UCSD-AML1 (cell line): Measurements from ENCODE around the gene BAHCC1.

Experiments used
- DNase-seq: peaks from one replicate; lab custom pipeline; 2025; ENCODE audit not compliant: unreplicated experiment; lab: John Stamatoyannopoulos, UW

The BAHCC1 gene

DNA sequence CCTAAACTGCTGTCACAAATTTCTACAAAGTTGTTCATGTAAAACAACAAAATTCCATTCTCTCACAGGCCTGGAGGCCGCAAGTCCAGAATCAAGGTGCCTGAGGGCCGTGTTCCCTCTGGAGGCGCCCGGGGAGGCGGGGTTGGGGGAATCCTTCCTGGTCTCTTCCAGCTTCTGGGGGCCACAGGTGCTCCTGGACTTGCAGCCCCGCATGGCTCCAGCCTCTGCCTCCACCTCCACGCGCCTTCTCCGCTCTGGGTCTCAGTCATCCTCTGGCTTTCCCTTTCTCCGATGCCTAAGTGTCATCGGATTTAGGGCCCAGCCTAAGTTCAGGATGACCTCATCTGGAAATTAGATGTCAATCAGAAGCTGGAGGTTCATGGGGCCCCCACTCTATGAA, 28.6 kb upstream of the BAHCC1 start:
- DNase-seq: no peak

- DNase-seq: no peak
These were observed 28.1 kb upstream of the BAHCC1 start for GRCh38 chr17:81367171-81367570.

- no peak for DNase-seq
These were observed 26.9 kb upstream of the BAHCC1 start for GRCh38 chr17:81368161-81369022.

GRCh38 chr17:81370294-81370693, 25.0 kb upstream of the BAHCC1 start:
- DNase-seq: no peak

- peak; percentile 51 for DNase-seq
These were observed 23.1 kb upstream of the BAHCC1 start for GRCh38 chr17:81371910-81372760.

- DNase-seq: no peak
These were observed 21.6 kb upstream of the BAHCC1 start for GRCh38 chr17:81373536-81374160.

GRCh38 chr17:81374890-81375289, 20.4 kb upstream of the BAHCC1 start:
- no peak for DNase-seq

GRCh38 chr17:81376946-81377714, 18.1 kb upstream of the BAHCC1 start:
- no peak for DNase-seq

DNA sequence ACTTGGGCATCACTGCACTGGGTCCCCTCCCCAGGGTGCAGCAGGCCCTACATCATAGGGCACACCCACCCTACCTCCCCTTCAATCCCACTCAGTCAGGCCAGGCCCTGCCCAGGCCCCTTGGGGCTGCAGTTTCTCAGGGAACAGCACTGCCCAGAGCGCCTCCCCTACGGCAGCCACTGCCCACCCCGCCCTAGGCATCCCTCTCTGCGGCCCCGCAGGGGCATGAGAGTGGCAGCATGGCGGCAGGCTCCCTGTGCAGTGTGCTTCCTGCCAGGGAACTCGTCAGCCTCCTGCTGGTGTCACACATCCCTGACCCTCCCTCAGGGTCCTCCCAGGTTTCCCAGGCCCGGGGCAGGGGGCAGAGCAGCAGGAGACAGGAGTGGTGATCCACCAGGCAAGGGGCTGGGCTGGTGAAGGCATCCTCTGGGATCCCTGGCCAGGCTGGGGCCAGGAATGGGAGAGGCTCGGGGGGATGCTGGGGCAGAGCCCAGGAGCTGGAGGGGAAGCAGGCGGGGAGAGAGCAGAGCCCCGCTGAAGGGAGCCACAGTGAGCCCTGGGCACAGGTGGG, 16.2 kb upstream of the BAHCC1 start:
- DNase-seq: no peak

GRCh38 chr17:81379523-81379942, 15.7 kb upstream of the BAHCC1 start:
- DNase-seq: no peak

- no peak for DNase-seq
These were observed 15.1 kb upstream of the BAHCC1 start for GRCh38 chr17:81380131-81380530.

DNA sequence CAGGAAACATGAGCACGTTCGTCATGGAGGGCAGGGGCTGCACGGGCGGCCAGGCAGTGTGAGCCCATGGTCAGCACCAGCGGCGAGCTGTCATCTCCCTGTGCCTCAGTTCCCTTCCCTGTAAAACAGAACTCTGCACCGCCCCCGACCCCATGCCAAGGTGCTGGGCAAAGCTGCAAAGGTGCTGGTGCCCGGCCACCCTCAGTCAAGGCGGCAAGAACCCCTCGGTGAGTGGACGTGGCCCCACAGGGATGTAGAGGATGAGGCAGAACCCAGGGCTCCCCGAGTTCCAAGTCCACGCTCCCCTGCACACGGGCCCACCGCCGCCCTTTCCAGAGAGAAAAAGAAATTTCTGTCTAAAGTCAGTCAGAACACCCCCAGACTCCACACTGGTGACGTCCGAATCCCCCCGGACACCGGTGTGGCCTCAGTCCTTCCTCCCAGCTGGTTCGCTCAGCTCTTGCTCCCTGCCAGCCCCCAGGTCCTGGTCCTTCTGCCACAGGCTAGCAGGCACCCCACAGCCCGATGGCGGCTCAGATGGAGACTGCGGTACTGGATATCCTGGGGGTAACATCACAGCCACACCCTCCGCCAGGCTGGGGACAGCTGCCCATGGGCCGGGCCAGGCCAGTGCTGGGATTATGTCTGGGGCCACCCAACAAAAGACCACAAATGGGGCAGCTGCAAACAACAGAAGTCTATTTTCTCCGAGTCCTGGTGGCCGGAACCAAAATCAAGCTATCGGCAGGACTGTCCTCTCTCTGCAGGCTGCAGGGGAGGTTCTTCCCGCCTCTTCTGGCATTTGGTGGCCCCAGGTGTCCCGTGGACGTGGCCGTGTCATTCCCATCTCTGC, 14.4 kb upstream of the BAHCC1 start:
- no peak for DNase-seq

GRCh38 chr17:81381632-81382577, 13.4 kb upstream of the BAHCC1 start:
- no peak for DNase-seq

DNA sequence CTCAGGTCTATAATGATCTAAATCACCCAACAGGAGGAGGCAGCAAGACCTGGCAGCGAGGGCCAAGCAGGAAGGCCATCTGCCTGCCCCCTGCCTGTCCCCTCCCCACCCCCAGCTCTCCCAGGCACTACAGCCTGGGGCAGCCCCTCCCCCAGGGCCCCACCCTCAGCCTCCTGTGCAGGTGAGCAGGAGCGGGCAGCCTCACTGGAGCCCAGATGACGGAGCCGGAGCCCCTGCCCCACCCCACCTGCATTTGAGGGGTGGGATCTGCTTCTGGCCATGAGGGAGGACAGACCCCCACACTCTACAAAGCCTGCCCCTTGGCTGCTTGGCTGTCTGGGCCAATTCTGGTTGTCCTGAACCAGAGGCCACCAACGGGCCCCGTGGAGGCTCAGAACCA, 12.4 kb upstream of the BAHCC1 start:
- no peak for DNase-seq

DNA sequence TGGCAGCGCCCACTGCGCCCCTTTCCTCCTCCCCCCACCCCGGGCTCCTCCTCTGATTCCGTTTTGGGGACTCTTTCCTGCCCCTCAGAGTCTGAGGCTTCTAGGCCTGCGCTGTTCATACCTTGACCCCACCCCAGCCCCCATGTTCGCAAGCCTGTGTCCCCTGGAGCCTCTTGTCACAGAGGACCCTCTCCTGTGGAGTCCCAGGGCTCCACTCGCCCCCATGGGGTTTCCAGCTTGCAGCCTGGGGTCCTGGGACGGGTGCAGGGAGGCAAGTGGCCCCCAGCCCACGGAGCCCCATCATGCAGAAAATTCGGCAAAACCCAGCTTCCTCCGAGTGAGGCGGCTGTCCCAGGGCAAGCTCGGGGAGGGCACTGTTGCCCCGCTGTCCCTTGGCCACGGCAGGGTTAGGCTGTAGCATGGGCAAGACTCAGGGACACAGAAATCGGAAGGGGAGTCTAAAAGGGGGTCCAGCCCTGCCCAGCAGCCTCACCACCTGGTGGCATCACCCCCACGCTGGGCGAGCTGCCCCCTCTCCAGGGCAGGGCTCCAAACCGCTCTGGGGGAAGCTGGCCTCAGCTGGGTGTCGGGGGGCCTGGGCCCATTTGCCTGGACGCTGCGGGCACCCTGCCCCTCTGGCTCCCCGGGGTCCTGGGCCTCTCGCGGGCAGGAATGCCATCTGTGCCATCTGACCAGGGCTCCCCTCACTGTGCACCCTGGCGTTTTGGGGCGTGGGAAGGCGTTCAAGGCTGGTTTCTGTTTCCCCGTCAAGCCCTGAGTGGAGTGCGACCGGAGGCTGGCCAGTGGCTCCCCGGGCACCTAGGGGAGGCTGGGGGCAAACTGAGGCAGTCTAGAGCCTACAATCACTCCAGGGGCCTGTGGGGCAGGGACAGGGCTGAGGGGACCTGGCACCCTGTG, 11.5 kb upstream of the BAHCC1 start:
- DNase-seq: no peak

GRCh38 chr17:81384929-81385319, 10.3 kb upstream of the BAHCC1 start:
- DNase-seq: no peak

GRCh38 chr17:81385320-81386111, 9.7 kb upstream of the BAHCC1 start:
- DNase-seq: no peak
